Activated CD8-positive, alpha-beta T cell treated with anti-CD3 and anti-CD28 coated beads for 36 hours (primary cell): ENCODE data around the gene MGRN1. TPM values are rescaled to one million over a fixed set of nuclear protein-coding genes. Genes with fewer than 3 reads are reported as not detected.
A peak's percentile ranks its signal among the peaks of the same experiment; 100 is the strongest.

Experiments
- ATAC-seq: fragments of 200-7000 bp; cut with Tn5 transposase; one replicate; pipeline ENCODE4 v1.10.0; 2021; ENCODE audit warnings: mild to moderate bottlenecking, moderate library complexity
- CTCF ChIA-PET: fragments of 350-600 bp; sonication (Branson Sonifier 250); formaldehyde crosslinking; loops from one replicate; lab custom pipeline; 2021; ENCODE audit warnings: antibody characterized with exemption; lab: Charles Lee
- POLR2A ChIA-PET: fragments of 350-600 bp; sonication (Branson Sonifier 250); formaldehyde crosslinking; loops from one replicate; lab custom pipeline; 2021; ENCODE audit warnings: antibody characterized with exemption; lab: Charles Lee
- DNase-seq: peaks from one replicate; pipeline ENCODE4 v3.0.0-alpha.2; 2020
- H3K27ac Mint-ChIP-seq: one replicate; pipeline ENCODE4 v1.8.0; 2021; ENCODE audit warnings: mild to moderate bottlenecking, mixed read lengths
- H3K27me3 Mint-ChIP-seq: one replicate; pipeline ENCODE4 v1.8.0; 2021; ENCODE audit warnings: mixed read lengths
- H3K36me3 Mint-ChIP-seq: one replicate; pipeline ENCODE4 v1.8.0; 2021; ENCODE audit warnings: low read depth, mixed read lengths
- H3K4me1 Mint-ChIP-seq: one replicate; pipeline ENCODE4 v1.8.0; 2021; ENCODE audit warnings: low read depth, mixed read lengths
- H3K4me3 Mint-ChIP-seq: one replicate; pipeline ENCODE4 v1.8.0; 2021; ENCODE audit warnings: mild to moderate bottlenecking, moderate library complexity, mixed read lengths
- H3K9me3 Mint-ChIP-seq: one replicate; pipeline ENCODE4 v1.8.0; 2021; ENCODE audit warnings: mixed read lengths
- CTCF ChIP-seq: fragments of 200-600 bp; IDR thresholded peaks from one replicate; pipeline ENCODE4 v1.8.0; 2022; ENCODE audit warnings: antibody characterized with exemption, mild to moderate bottlenecking
- intact Hi-C: fragments of 100-400 bp; cut with micrococcal nuclease; formaldehyde crosslinking; loops from one replicate; pipeline ENCODE4 v1.10.0; 2022
- total RNA-seq, 2 experiments: library from RNA; stranded (reverse); gene quantifications; one replicate each; pipeline ENCODE4 v1.2.3, GENCODE V29; 2021

Gene MGRN1
- total RNA-seq, 2 experiments from 2014 or later: 67.6 to 70.8 TPM

DNA sequence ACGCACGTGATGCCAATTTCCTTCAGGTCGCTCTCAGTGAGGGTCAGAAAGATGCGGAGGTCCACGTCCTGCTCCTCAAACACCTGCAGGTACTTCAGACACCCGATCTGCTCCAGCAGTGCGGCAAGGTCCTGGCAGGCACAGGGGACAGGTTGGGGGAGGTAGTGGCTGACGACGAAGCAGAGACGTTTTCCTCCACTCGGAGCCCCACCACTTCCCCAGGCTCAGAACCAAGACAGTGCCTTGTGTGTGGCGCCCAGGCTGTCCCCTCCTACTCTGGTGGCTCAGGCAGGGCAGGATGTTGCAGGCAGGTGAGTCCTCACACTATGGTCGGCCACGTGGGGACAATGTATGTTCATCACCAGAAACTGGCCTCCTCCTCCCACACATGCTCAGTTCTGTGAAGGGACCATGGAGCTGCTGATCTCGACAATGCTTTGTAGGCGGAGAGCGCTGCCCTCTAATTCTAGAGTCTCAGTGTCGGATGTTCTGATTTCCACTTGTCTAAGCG lies 74.5 kb downstream of the MGRN1 start:
- intact Hi-C loops: no loop called here
- POLR2A ChIA-PET: no interaction called here
- TF ChIP-seq CTCF: no peak
- CTCF ChIA-PET: interaction anchor here (1.2 kb wide), 1 partner anchor 11 kb away, joined by 3 read pairs; no protein-coding TSS in a partner anchor
- no peak overlapping the region for H3K27ac Mint-ChIP-seq
- no peak for ATAC-seq
- H3K4me3 Mint-ChIP-seq: no peak overlapping the region
- peaks cover 23% of the 10 kb centered on the region for H3K4me1 Mint-ChIP-seq
- H3K9me3 Mint-ChIP-seq: no peaks in the 10 kb centered on the region
- no peaks in the 10 kb centered on the region for H3K27me3 Mint-ChIP-seq
- DNase-seq: no peak
- peaks cover 13% of the 10 kb centered on the region for H3K36me3 Mint-ChIP-seq

GRCh38 chr16:4700380-4700996 lies 75.9 kb downstream of the MGRN1 start:
- H3K9me3 Mint-ChIP-seq: no peaks in the 10 kb centered on the region
- intact Hi-C loops: no loop called here
- ChIA-PET CTCF (interaction anchor here (1.2 kb wide), 1 partner anchor 9 kb away, joined by 3 read pairs; no protein-coding TSS in a partner anchor), POLR2A (interaction anchor here (0.8 kb wide), 1 partner anchor 9 kb away, joined by 3 read pairs; no protein-coding TSS in a partner anchor)
- H3K36me3 Mint-ChIP-seq: peaks cover 15% of the 10 kb centered on the region
- no peak overlapping the region for H3K4me3 Mint-ChIP-seq
- ATAC-seq: peak; percentile 86
- no peak overlapping the region for H3K27ac Mint-ChIP-seq
- H3K27me3 Mint-ChIP-seq: no peaks in the 10 kb centered on the region
- DNase-seq: peak; percentile 73
- peaks cover 15% of the 10 kb centered on the region for H3K4me1 Mint-ChIP-seq
- TF ChIP-seq CTCF: no peak

DNA sequence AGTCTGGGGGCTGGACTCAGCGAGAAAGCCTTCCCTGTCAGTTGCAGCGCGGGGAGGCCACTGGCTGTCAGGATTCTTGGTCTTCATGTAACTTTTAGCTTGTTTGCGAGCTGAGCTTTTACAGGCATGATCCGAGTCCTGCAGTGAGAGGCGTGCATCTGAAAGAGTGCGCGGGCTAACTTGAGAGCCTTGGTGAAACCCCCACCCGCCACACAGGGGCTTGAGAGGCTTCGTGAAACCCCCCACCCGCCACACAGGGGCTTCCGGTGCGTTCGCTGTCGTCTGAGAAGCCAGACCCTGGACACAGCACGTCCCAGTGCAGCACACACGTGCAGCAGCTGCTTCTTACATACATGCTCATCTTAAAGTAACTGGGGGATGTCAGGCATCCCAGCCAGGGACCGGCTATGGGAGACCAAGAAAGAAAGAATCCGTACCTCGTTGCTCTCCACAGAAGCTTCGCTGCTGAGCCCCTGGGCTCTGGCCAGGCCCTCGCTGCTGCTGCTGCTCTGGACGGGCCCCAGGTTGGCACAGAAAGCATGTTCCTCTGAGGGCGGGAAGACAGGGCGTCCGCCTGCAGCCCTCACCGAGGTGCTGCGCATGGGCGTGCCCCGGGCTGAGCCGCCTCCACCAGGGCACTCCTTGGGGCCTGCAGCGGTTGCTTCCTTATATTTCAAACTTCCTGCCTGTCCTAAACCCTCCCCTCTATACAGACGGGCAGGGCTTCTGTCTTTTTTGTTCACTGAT lies 76.5 kb downstream of the MGRN1 start:
- Mint-ChIP-seq H3K9me3 (no peaks in the 10 kb centered on the region), H3K36me3 (peaks cover 15% of the 10 kb centered on the region), H3K27ac (no peak overlapping the region), H3K27me3 (no peaks in the 10 kb centered on the region), H3K4me1 (peaks cover 13% of the 10 kb centered on the region), H3K4me3 (no peak overlapping the region)
- TF ChIP-seq CTCF: no peak
- DNase-seq: no peak
- intact Hi-C loops: no loop called here
- POLR2A ChIA-PET: interaction anchor here (1.0 to 1.4 kb wide), 2 partner anchors 9 to 15 kb away, joined by 3 to 5 read pairs; no protein-coding TSS in a partner anchor
- CTCF ChIA-PET: interaction anchor here (0.9 kb wide), 1 partner anchor 9 kb away, joined by 3 read pairs; no protein-coding TSS in a partner anchor
- ATAC-seq: no peak

- DNase-seq (no peak), ATAC-seq (no peak)
- Mint-ChIP-seq H3K9me3 (no peaks in the 10 kb centered on the region), H3K27me3 (no peaks in the 10 kb centered on the region), H3K27ac (no peak overlapping the region), H3K4me3 (no peak overlapping the region), H3K4me1 (peaks cover 13% of the 10 kb centered on the region), H3K36me3 (peaks cover 17% of the 10 kb centered on the region)
- no peak for TF ChIP-seq CTCF
- ChIA-PET CTCF (interaction anchor here (0.9 kb wide), 1 partner anchor 8 kb away, joined by 3 read pairs; no protein-coding TSS in a partner anchor), POLR2A (interaction anchor here (1.0 to 1.4 kb wide), 2 partner anchors 8 to 14 kb away, joined by 3 to 5 read pairs; no protein-coding TSS in a partner anchor)
- intact Hi-C loops: no loop called here
Measured at GRCh38 chr16:4701791-4702465, 77.3 kb downstream of the MGRN1 start.
